SJCRH30 (cell line): Measurements from ENCODE around the gene IPO5. TPM values are rescaled to one million over a fixed set of nuclear protein-coding genes. Genes with fewer than 3 reads are reported as not detected.
"Not testable (repeated sequence)": the region's sequence is repeated elsewhere in the genome, so short reads cannot be mapped to it uniquely, and the experiment has no call there.

ENCODE experiments used
- DNase-seq, 2 experiments: peaks; one replicate each; pipeline ENCODE4 v3.0.0-alpha.2; 2015 to 2020
- H3K27ac ChIP-seq: fragments of 250-450 bp; sonication (Bioruptor Pico); 2 replicates; pipeline ENCODE4 v1.5.1; 2020; ENCODE audit warnings: mild to moderate bottlenecking, moderate library complexity
- H3K27me3 ChIP-seq: fragments of 250-450 bp; sonication (Bioruptor Pico); 2 replicates; pipeline ENCODE4 v1.5.1; 2020; ENCODE audit warnings: mild to moderate bottlenecking, moderate library complexity
- H3K36me3 ChIP-seq: fragments of 250-450 bp; sonication (Bioruptor Pico); 2 replicates; pipeline ENCODE4 v1.5.1; 2020; ENCODE audit warnings: mild to moderate bottlenecking, moderate library complexity
- H3K4me1 ChIP-seq: fragments of 250-450 bp; sonication (Bioruptor Pico); 2 replicates; pipeline ENCODE4 v1.5.1; 2020; ENCODE audit warnings: mild to moderate bottlenecking, moderate library complexity
- H3K4me3 ChIP-seq: fragments of 250-450 bp; sonication (Bioruptor Pico); 2 replicates; pipeline ENCODE4 v1.5.1; 2020; ENCODE audit warnings: mild to moderate bottlenecking, moderate library complexity
- H3K9me3 ChIP-seq: fragments of 250-450 bp; sonication (Bioruptor Pico); replicated peaks from 2 replicates; pipeline ENCODE4 v1.5.1; 2020; ENCODE audit warnings: mild to moderate bottlenecking, moderate library complexity
- total RNA-seq: library from RNA; depleted of rRNA; stranded (reverse); fragments of >200 nt; shearing (Covaris generic); gene quantifications from 2 replicates; pipeline ENCODE4 v1.2.3, GENCODE V29; 2014

Gene IPO5
- total RNA-seq, 1 experiment from 2014 or later, result 288 TPM

DNA sequence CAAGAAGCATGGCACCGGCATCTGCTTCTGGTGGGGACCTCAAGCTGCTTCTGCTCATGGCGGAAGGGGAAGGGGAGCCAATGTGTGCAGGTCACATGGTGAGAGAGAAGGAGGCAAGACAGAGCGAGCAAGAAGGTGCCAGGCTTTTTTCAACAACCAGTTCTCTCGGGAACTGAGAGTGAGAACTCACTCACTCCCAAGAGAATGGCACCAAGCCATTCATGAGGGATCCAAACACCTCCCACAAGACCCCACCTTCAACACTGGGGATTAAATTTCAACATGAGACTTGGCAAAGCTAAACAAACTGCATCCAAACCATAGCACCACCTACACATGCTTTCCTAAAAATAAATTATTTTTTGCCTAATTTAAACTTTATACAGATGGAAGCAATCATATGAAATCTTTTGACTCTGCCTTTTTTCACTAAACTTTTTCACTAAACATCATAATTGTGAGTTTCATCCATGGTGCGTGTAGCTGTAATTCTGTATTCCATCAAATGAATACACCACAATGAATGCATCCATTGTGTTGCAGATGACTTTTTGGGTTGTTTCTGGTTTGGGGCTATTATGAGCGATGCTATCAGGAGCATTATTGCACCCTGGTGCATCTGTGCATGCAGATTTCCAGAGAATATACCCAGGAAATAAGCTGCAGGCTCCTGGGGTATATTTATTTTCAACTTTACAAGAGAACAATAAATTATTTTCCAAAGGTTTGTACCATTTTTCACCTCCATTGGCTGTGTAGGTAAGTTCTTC is 14.6 kb upstream of the IPO5 start:
- peaks cover 4% of the 10 kb centered on the region for H3K4me1 ChIP-seq
- no peaks in the 10 kb centered on the region for H3K9me3 ChIP-seq
- DNase-seq, result no peak
- H3K27me3 ChIP-seq, result no peaks in the 10 kb centered on the region
- no peak overlapping the region for H3K27ac ChIP-seq
- H3K4me3 ChIP-seq, result no peak overlapping the region
- no peaks in the 10 kb centered on the region for H3K36me3 ChIP-seq

DNA sequence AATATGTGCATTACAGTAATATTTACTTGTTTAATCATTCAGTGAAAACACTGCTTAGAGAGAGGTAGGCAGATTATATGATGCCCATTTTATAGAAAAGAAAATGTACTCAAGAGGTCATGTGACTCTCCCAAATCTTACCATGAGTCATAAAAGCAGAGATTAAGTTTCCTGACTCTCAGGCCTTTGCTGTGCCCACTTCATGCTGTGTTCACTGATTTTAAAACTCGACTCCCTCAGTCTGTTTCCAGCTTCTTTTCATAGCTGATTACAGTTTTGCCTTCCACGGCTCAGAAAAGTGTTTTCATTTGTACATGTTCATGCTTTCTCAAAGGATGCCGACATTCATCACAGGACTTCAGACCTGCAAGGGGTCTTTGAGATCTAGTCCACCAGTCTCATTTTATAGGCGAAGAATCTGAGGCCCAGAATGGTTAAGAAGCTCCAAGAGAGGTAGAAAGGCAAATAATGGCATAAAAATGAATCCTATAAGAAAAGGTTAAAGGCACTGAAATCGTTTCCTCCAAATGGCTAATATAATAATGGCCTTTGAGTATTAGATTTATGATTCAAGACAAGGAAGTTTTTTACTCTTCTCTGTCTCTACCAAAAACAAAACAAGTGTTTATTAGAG is 9.0 kb upstream of the IPO5 start:
- Histone ChIP-seq H3K36me3 (no peaks in the 10 kb centered on the region), H3K27ac (no peak overlapping the region), H3K4me1 (peaks cover 5% of the 10 kb centered on the region; the same call in 1 of the 2 replicates), H3K4me3 (no peak overlapping the region), H3K9me3 (no peaks in the 10 kb centered on the region), H3K27me3 (no peaks in the 10 kb centered on the region)
- DNase-seq, result peak in 1 of 2 experiments; percentile 26

DNA sequence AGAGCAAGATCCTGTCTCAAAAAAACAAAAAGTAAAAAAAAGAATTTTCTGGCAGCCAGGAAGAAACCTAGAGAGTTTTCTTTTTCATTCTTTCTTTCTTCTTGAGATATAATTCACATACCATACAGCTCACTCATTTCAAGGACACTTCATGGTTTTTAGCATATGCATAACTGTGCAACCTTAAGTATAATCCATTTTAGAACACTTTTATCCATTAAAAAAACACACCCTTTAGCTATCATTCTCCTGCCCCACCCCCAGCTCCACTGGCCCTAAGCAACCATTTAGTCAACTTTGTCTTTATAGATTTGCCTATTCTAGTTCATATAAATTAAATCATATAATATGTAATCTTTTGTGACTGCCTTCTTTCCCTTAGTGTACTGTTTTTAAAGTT is 8.1 kb upstream of the IPO5 start:
- H3K9me3 ChIP-seq, result no peaks in the 10 kb centered on the region
- no peak overlapping the region for H3K27ac ChIP-seq
- H3K4me3 ChIP-seq, result no peak overlapping the region
- no peaks in the 10 kb centered on the region for H3K27me3 ChIP-seq
- DNase-seq, result no peak
- no peaks in the 10 kb centered on the region for H3K36me3 ChIP-seq
- peaks cover 5% of the 10 kb centered on the region; the same call in 1 of the 2 replicates for H3K4me1 ChIP-seq

DNA sequence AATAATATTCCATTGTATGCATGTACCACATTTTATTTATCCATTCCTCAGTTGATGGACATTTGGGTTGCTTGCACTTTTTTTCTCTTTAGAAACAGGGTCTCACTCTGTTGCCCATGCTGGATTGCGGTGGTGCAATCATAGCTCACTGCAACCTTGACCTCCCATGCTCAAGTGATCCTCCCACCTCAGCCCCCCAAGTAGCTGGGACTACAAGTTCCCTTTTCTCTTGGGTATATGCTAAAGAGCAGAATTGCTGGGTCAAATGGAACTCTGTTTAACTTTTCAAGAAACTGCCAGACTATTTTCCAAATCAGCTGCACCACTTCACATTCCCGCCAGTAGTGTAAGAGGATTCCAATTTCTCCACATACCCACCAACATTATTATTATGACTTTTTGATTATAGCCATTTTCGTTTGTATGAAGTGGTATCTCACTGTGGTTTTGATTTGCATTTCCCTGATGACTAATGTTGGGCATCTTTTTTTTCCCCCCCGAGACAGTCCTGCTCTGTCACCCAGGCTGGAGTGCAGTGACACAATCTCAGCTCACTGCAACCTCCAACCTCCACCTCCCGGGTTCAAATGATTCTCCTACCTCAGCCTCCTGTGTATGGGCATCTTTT is 7.6 kb upstream of the IPO5 start:
- no peak for DNase-seq
- H3K4me3 ChIP-seq, result no peak overlapping the region
- H3K4me1 ChIP-seq, result peaks cover 5% of the 10 kb centered on the region; the same call in 1 of the 2 replicates
- no peaks in the 10 kb centered on the region for H3K9me3 ChIP-seq
- no peaks in the 10 kb centered on the region for H3K27me3 ChIP-seq
- no peak overlapping the region for H3K27ac ChIP-seq
- no peaks in the 10 kb centered on the region for H3K36me3 ChIP-seq

DNA sequence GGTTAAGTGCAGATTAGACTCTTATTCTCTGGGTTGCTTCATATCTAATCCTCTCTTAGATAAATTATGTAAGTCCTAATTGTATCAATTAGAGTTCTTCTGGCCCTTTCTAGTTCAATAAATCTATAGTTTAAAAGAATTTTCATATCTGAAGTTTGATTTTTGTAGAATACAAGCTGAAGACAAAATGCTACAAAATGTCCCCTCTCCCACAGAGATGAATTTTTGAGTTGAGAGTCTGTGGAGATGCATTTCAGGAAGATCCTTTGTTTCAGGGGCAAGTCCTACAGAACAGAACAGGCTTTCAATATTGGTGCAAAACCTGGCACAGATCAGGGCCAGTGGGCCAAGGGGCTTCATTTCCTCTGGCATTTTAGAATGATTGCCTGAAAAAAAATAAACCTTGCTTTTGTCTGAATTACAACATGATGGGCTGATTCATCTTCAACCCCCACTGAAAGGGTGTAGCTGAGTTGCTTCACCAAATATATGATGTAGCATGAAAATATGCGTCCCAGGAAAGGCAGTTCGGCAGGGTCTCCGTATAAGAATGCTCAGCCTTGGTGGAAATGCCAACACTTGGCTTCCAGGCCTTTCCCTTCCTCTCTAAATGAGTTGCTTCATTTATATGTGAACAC is 6.4 kb upstream of the IPO5 start:
- Histone ChIP-seq H3K9me3 (no peaks in the 10 kb centered on the region), H3K27ac (no peak overlapping the region), H3K4me1 (peaks cover 5% of the 10 kb centered on the region; the same call in 1 of the 2 replicates), H3K36me3 (no peaks in the 10 kb centered on the region), H3K27me3 (no peaks in the 10 kb centered on the region), H3K4me3 (no peak overlapping the region)
- DNase-seq, result no peak

DNA sequence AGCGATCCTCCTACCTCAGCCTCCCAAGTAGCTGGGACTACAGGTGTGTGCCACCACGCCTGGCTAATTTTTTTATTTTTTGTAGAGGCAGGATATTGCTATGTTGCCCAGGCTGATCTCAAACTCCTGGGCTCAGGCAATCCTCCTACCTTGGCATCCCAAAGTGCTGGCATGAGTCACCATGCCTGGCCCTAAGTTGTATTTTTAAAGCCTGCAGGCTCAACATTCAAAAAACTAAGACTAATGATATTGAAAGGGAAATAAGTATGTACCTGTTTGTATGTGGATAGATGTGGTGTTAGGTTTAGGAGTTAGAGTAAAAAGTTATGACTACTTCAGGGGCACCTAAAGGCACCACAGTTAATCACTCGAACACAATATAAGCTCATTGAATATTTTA is 5.4 kb upstream of the IPO5 start:
- Histone ChIP-seq H3K27ac (no peak overlapping the region), H3K9me3 (no peaks in the 10 kb centered on the region), H3K27me3 (no peaks in the 10 kb centered on the region), H3K4me3 (no peak overlapping the region), H3K4me1 (peaks cover 6% of the 10 kb centered on the region; the same call in 1 of the 2 replicates), H3K36me3 (no peaks in the 10 kb centered on the region)
- no peak for DNase-seq

DNA sequence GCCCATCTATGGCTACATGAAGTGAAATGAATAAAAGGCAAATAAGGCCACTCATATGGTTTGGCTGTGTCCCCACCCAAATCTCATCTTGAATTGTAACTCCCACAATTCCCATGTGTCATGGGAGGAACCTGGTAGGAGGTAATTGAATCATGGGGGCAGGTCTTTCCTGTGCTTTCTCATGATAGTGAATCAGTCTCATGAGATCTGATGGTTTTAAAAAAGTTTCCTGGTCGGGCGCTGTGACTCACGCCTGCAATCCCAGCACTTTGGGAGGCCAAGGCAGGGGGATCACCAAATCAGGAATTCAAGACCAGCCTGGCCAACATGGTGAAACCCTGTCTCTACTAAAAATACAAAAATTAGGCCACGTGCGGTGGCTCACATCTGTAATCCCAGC is 4.2 kb upstream of the IPO5 start:
- H3K4me3 ChIP-seq, H3K27ac ChIP-seq, H3K27me3 ChIP-seq, H3K36me3 ChIP-seq, H3K9me3 ChIP-seq, DNase-seq: not testable (repeated sequence)
- peaks cover 18% of the 10 kb centered on the region for H3K4me1 ChIP-seq

DNA sequence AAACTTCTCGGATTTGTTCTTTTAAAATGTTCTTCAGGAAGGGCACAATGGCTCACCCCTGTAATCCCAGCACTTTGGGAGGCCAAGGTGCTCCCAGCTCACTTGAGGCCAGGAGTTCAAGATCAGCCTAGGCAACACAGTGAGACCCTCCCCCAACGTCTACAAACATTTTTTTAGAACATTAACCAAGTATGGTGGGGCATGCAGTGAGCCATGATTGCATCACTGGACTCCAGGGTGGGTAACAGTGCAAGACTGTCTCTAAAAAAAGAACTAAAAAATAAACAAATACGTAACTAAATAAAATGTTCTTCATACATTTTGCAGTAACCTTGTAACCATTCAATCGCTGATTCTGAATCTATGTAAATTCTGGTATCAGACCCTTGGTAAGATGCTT is 2.1 kb upstream of the IPO5 start:
- H3K9me3 ChIP-seq, result no peaks in the 10 kb centered on the region
- no peak overlapping the region for H3K4me3 ChIP-seq
- no peak overlapping the region for H3K27ac ChIP-seq
- no peak for DNase-seq
- H3K4me1 ChIP-seq, result peaks cover 16% of the 10 kb centered on the region
- no peaks in the 10 kb centered on the region for H3K27me3 ChIP-seq
- no peaks in the 10 kb centered on the region for H3K36me3 ChIP-seq

DNA sequence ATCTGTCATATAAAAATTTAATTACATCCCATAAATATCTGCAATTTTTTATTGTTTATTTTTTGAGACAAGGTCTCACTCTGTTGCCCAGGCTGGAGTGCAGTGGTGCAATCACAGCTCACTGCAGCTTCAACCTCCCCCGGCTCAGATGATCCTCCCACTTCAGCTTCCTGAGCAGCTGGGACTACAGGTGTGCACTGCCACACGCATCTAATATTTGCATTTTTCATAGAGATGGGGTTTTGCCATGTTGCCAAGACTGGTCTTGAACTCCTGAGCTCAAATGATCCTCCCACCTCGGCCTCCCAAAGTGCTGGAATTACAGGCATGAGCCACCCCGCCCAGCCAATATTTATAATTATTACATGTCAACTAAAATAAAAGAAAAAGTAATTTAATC is 644 bp upstream of the IPO5 start:
- not testable (repeated sequence) for H3K9me3 ChIP-seq, DNase-seq, H3K27me3 ChIP-seq, H3K27ac ChIP-seq, H3K4me3 ChIP-seq, H3K36me3 ChIP-seq
- H3K4me1 ChIP-seq, result peaks cover 16% of the 10 kb centered on the region

DNA sequence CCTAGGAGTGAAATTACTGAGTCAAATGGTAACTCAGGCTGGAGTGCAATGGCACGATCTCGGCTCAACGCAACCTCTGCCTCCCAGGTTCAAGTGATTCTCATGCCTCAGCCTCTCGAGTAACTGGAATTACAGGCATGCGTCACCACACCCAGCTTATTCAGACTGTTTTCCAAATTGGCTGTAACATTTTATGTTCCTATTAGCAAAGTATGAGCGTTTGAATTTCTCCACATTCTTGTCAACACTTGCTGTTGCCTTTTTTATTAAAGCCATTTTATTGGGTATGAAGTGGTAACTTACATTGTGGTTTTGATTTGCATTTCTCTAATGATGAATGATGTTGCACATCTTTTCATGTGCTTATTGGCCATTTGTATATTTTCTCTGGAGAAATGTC is 7.9 kb downstream of the IPO5 start:
- Histone ChIP-seq H3K27ac (no peak overlapping the region), H3K4me3 (no peak overlapping the region), H3K4me1 (no peaks in the 10 kb centered on the region), H3K9me3 (no peaks in the 10 kb centered on the region), H3K36me3 (no peaks in the 10 kb centered on the region), H3K27me3 (no peaks in the 10 kb centered on the region)
- DNase-seq, result no peak

DNA sequence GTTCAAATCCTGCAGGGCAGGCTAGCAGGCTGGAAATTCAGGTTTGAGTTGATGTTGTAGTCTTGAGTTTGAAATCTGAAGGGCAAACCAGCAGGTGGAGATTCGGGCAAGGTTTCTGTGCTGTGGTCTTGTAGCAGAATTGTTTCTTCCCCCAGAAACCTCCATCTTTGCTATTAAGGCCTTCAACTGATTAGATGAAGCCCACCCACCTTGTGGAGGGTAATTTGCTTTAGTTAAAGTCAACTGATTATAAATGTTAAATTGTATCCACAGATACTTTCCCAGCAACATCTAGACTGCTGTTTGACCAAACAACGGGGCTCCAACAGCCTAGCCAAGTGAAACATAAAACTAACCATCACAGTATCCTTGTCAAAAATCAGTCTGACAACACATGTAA is 9.4 kb downstream of the IPO5 start:
- no peaks in the 10 kb centered on the region for H3K4me1 ChIP-seq
- DNase-seq, result no peak
- H3K9me3 ChIP-seq, result no peaks in the 10 kb centered on the region
- no peaks in the 10 kb centered on the region for H3K36me3 ChIP-seq
- no peak overlapping the region for H3K27ac ChIP-seq
- H3K27me3 ChIP-seq, result no peaks in the 10 kb centered on the region
- no peak overlapping the region for H3K4me3 ChIP-seq

DNA sequence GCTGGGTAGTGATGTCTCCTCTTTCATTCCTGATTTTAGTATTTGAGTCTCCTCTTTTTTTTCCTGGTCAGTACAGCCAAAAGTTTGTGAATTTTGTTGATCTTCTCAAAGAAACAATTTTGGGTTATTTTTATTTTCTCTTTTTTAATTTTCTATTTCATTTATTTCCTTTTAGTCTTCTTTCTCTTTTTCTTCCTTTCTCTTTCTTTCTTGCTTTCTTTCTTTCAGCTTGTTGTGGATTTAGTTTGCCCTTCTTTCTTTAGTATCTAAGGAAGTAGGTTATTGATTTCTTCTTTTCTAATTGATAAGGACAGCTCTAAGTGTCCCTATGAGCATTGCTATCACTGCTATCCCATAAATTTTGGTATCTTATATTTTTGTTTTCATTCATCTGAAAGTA is 13.8 kb downstream of the IPO5 start:
- Histone ChIP-seq H3K9me3 (no peaks in the 10 kb centered on the region), H3K4me1 (no peaks in the 10 kb centered on the region), H3K27ac (no peak overlapping the region), H3K4me3 (no peak overlapping the region), H3K36me3 (no peaks in the 10 kb centered on the region), H3K27me3 (no peaks in the 10 kb centered on the region)
- DNase-seq, result no peak

DNA sequence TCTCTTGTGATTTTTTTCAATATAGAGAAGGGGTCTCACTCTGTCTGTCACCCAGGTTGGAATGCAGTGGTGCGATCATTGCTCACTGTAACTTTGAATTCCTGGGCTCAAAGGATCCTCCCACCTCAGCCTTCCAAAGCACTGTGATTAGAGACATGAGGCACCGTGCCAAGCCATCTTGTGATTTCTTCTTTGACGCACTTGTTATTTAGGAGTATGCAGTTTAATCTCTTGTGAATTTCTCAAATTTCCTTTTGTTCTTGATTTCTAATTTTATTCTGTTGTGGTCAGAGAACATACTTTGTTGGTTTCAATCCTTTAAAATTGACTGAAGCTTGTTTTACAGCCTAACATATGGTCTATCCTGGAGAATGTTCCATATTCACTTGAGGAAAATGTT is 14.5 kb downstream of the IPO5 start:
- Histone ChIP-seq H3K4me1 (no peaks in the 10 kb centered on the region), H3K4me3 (no peak overlapping the region), H3K9me3 (no peaks in the 10 kb centered on the region), H3K27me3 (no peaks in the 10 kb centered on the region), H3K36me3 (no peaks in the 10 kb centered on the region), H3K27ac (no peak overlapping the region)
- peak in 1 of 2 experiments; percentile 12 for DNase-seq

DNA sequence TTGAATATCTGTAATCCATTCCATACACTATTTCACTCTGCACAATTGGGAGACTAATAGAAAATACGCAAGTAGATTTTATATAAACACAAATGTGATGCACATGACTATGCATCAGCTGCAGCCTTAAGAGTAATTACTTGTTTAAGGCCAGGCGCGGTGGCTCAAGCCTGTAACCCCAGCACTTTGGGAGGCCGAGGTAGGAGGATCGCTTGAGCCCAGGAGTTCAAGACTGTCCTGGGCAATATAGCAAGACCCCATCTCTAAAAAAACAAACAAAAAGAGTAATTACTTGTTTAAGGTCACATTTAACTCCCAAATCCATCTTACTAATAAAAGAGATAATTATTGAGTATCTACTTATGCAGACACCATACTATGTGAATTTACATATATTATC is 18.0 kb downstream of the IPO5 start:
- H3K27ac ChIP-seq, result no peak overlapping the region
- no peaks in the 10 kb centered on the region for H3K9me3 ChIP-seq
- H3K27me3 ChIP-seq, result no peaks in the 10 kb centered on the region
- no peak overlapping the region for H3K4me3 ChIP-seq
- no peaks in the 10 kb centered on the region for H3K4me1 ChIP-seq
- H3K36me3 ChIP-seq, result no peaks in the 10 kb centered on the region
- no peak for DNase-seq

DNA sequence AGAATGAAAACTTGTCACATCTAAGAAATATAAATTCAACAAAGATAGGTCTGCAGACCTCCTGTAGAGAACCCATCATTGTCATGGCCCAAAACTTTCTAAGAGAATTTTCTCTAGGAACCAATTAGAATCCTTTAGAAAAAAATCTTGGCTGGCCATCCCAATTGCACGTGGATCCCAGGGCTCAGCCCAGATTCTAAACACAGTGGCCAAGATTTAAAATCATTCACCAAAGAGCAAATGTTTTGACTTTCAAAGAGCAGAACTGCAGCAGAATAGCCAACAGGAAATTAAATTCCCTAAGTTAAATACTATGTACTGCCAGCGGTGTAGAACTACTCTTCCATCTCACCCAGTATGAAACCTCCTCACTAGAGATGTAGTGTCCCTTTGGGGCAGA is 21.3 kb downstream of the IPO5 start:
- no peaks in the 10 kb centered on the region for H3K36me3 ChIP-seq
- no peak overlapping the region for H3K27ac ChIP-seq
- H3K27me3 ChIP-seq, result no peaks in the 10 kb centered on the region
- H3K9me3 ChIP-seq, result no peaks in the 10 kb centered on the region
- no peak for DNase-seq
- no peak overlapping the region for H3K4me3 ChIP-seq
- H3K4me1 ChIP-seq, result peaks cover 8% of the 10 kb centered on the region
